Ovary (tissue), 3 donors: ENCODE data around the gene SDC4.
A peak's percentile ranks its signal among the peaks of the same experiment; 100 is the strongest.

ENCODE experiments used
- CTCF ChIP-seq, 3 donors: fragments of 450-650 bp in 2 of 3; fragments of 200-600 bp in 1 of 3; IDR thresholded peaks; one replicate each; pipeline versions ENCODE4 v1.5.1 to v1.8.0; 2016 to 2022; ENCODE audit warnings: antibody characterized with exemption in 3 of 3, mild to moderate bottlenecking in 1 of 3
- EP300 ChIP-seq: sonication (generic); formaldehyde crosslinking; IDR thresholded peaks from one replicate; pipeline ENCODE4 v1.6.1; 2017; ENCODE audit warnings: antibody characterized with exemption
- POLR2A ChIP-seq: fragments of 450-650 bp; IDR thresholded peaks from one replicate; pipeline ENCODE4 v1.6.1; 2017; ENCODE audit warnings: antibody characterized with exemption, mild to moderate bottlenecking, moderate library complexity
- donor health status: DM: no; HTN: no; CAD: no.

- peak; percentile 34 to 65 (median 37) for TF ChIP-seq CTCF (IDR thresholded peaks at IDR 0.05)
- no peak for TF ChIP-seq POLR2A
- TF ChIP-seq EP300 = no peak
Observed at GRCh38 chr20:45293041-45294002, 54.9 kb downstream of the SDC4 start.
